ENCODE data around the gene ZNF277. TPM values are rescaled to one million over a fixed set of nuclear protein-coding genes. Genes with fewer than 3 reads are reported as not detected.

Gene ZNF277
- total RNA-seq, 1 experiment from 2014 or later = 13.1 TPM

DNA sequence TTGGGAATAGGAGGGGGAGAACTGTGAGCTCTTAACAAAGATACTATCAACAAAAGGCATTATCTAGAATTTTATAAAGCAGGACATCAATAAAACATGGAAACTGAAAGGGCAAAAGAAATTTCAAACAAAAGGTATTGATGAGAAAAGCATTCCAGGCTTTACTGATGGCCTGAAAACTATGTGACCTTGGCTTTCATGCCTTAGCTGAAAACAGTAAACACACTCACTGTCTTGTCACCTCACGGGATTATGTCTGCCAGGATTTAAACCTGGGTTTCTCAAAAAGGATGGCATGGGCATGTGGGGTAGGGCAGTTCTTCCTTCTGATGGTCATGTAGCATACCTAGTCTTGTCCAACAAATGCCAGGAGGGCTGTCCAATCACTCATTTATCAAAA is 23.2 kb upstream of the ZNF277 start:
- Mint-ChIP-seq H3K4me3 (no peak overlapping the region), H3K4me1 (peaks cover 0 to 2% of the 10 kb centered on the region in 2 experiments; a peak in 1 of 4 replicates)

More for the DNA sequence above, 23.2 kb upstream of the ZNF277 start:
- no peak overlapping the region for H2BK20ac ChIP-seq (ENCODE audit: low read depth, low read length, poor library complexity, severe bottlenecking)
- no peak overlapping the region for H2AK5ac ChIP-seq (ENCODE audit: insufficient read length, low read length)
- H3K27me3 Mint-ChIP-seq (ENCODE audit: low read depth) = no peaks in the 10 kb centered on the region
- no peak overlapping the region for H3K56ac ChIP-seq (ENCODE audit: insufficient read length, low read depth, low read length)
- no peaks in the 10 kb centered on the region; the same call in 1 of the 2 replicates for H3K79me2 ChIP-seq (ENCODE audit: insufficient read depth, low read length)
- H2BK120ac ChIP-seq (ENCODE audit: low read depth, low read length, poor library complexity, severe bottlenecking) = no peak overlapping the region
- H2AFZ ChIP-seq (ENCODE audit: low read length) = no peak overlapping the region
- H3K9me3 Mint-ChIP-seq = no peaks in the 10 kb centered on the region
- no peaks in the 10 kb centered on the region for H3K36me3 Mint-ChIP-seq (ENCODE audit: insufficient read depth in 1 of 3, low read depth in 3 of 3)
- no peak overlapping the region for H3K4me2 ChIP-seq (ENCODE audit: insufficient read depth, insufficient read length, low read length)
- H2BK12ac ChIP-seq (ENCODE audit: insufficient read length, low read depth, low read length) = no peak overlapping the region
- WGBS (ENCODE audit: extremely low coverage, insufficient read length, low lambda C conversion rate) = no CpG with 5 or more reads among the region's 1 CpG
- H3K23me2 ChIP-seq (ENCODE audit: insufficient read length, low read depth, low read length, poor library complexity, severe bottlenecking) = no peaks in the 10 kb centered on the region
- no peak overlapping the region for H3K4ac ChIP-seq (ENCODE audit: low read depth, low read length)
- TF ChIP-seq, protein P1, sequence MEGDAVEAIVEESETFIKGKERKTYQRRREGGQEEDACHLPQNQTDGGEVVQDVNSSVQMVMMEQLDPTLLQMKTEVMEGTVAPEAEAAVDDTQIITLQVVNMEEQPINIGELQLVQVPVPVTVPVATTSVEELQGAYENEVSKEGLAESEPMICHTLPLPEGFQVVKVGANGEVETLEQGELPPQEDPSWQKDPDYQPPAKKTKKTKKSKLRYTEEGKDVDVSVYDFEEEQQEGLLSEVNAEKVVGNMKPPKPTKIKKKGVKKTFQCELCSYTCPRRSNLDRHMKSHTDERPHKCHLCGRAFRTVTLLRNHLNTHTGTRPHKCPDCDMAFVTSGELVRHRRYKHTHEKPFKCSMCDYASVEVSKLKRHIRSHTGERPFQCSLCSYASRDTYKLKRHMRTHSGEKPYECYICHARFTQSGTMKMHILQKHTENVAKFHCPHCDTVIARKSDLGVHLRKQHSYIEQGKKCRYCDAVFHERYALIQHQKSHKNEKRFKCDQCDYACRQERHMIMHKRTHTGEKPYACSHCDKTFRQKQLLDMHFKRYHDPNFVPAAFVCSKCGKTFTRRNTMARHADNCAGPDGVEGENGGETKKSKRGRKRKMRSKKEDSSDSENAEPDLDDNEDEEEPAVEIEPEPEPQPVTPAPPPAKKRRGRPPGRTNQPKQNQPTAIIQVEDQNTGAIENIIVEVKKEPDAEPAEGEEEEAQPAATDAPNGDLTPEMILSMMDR (conservative IDR thresholded peaks at IDR 0.05) = no peak
- no peak overlapping the region for H3K9ac ChIP-seq (ENCODE audit: extremely low read depth, insufficient read length, low read length)
- H3K14ac ChIP-seq (ENCODE audit: insufficient read depth, low read length) = no peak overlapping the region
- H4K5ac ChIP-seq (ENCODE audit: insufficient read length, low read depth, low read length) = no peak overlapping the region
- H3K27ac ChIP-seq (ENCODE audit: insufficient read length, low read depth, low read length) = no peak overlapping the region
- no peak overlapping the region for H3T11ph ChIP-seq (ENCODE audit: low read length)
- no peak overlapping the region for H3K23ac ChIP-seq (ENCODE audit: insufficient read length, low read depth, low read length)
- H2BK5ac ChIP-seq (ENCODE audit: insufficient read length, low read length) = no peak overlapping the region
- H4K8ac ChIP-seq (replicated peaks; ENCODE audit: insufficient read length, low read depth, low read length) = no peak overlapping the region
- H4K20me1 ChIP-seq (ENCODE audit: control insufficient read depth, insufficient read depth, insufficient read length) = no peaks in the 10 kb centered on the region
- no peaks in the 10 kb centered on the region for H3K27me3 ChIP-seq (ENCODE audit: insufficient read depth, low read length)
- no peak overlapping the region for H4K91ac ChIP-seq (ENCODE audit: insufficient read length, low read depth, low read length)
- no peaks in the 10 kb centered on the region for H3K9me3 ChIP-seq (ENCODE audit: control insufficient read depth, low read depth, low read length)
- no peaks in the 10 kb centered on the region; the same call in 1 of the 2 replicates for H3K4me1 ChIP-seq (ENCODE audit: insufficient read depth, low read length)
- no peak overlapping the region for H2BK15ac ChIP-seq (ENCODE audit: low read depth, low read length)
- no peaks in the 10 kb centered on the region for H3K79me1 ChIP-seq (ENCODE audit: insufficient read depth, low read depth, low read length, poor library complexity, severe bottlenecking)
- no peak overlapping the region for H3K27ac Mint-ChIP-seq
- DNase-seq = no peak
- no peak overlapping the region for H3K18ac ChIP-seq (ENCODE audit: insufficient read length, low read depth, low read length)

Data from H9 (cell line).